B cell (primary cell): ENCODE results near the gene NYAP1.
"Not testable (repeated sequence)": the region's sequence is repeated elsewhere in the genome, so short reads cannot be mapped to it uniquely, and the experiment has no call there.

Source experiments
- EZH2 ChIP-seq: IDR thresholded peaks from 2 replicates; pipeline ENCODE4 v1.6.1; 2012; ENCODE audit warnings: borderline replicate concordance, low read depth, mild to moderate bottlenecking, moderate library complexity, low read length; ENCODE audit not compliant: insufficient read depth, poor library complexity, severe bottlenecking
- TF ChIP-seq, protein P1 (sequence below): fragments of 200-600 bp; IDR thresholded peaks from one replicate; pipeline ENCODE4 v1.8.0; 2022; ENCODE audit warnings: antibody characterized with exemption, mild to moderate bottlenecking

DNA sequence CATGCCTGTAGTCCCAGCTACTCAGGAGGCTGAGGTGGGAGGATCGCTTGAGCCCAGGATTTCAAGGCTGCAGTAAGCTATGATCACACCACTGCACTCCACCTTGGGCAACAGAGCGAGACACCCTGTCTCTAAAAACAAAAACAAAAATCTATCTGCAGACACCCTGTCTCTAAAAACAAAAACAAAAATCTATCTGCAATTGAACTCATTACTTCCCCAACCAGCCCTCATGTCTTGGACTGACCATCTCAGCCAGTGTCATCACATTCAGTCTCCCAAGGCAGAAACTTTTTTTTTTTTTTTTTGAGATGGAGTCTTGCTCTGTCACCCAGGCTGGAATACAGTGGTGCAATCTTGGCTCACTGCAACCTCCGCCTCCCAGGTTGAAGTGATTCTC, 20.3 kb downstream of the NYAP1 start:
- TF ChIP-seq, protein P1, sequence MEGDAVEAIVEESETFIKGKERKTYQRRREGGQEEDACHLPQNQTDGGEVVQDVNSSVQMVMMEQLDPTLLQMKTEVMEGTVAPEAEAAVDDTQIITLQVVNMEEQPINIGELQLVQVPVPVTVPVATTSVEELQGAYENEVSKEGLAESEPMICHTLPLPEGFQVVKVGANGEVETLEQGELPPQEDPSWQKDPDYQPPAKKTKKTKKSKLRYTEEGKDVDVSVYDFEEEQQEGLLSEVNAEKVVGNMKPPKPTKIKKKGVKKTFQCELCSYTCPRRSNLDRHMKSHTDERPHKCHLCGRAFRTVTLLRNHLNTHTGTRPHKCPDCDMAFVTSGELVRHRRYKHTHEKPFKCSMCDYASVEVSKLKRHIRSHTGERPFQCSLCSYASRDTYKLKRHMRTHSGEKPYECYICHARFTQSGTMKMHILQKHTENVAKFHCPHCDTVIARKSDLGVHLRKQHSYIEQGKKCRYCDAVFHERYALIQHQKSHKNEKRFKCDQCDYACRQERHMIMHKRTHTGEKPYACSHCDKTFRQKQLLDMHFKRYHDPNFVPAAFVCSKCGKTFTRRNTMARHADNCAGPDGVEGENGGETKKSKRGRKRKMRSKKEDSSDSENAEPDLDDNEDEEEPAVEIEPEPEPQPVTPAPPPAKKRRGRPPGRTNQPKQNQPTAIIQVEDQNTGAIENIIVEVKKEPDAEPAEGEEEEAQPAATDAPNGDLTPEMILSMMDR = not testable (repeated sequence)
- TF ChIP-seq EZH2 = not testable (repeated sequence)
